GM12892 (cell line): ENCODE data around the gene FNDC11.
"Not testable (repeated sequence)": the region's sequence is repeated elsewhere in the genome, so short reads cannot be mapped to it uniquely, and the experiment has no call there.

ENCODE experiments used
- DNase-seq: peaks from one replicate; pipeline ENCODE4 v3.0.0; 2011; ENCODE audit not compliant: insufficient read length
- FAIRE-seq: peaks from 2 replicates; lab custom pipeline; 2011; peaks lifted over from hg19 to GRCh38; lab: Jason Lieb, UNC
- POLR2A ChIP-seq: IDR thresholded peaks from 2 replicates; pipeline ENCODE4 v1.6.1; 2011; ENCODE audit warnings: low read depth, low read length, control low read depth
- POLR2AphosphoS5 ChIP-seq: IDR thresholded peaks from 2 replicates; pipeline ENCODE4 v1.6.1; 2011; ENCODE audit warnings: low read depth, low read length, control low read depth
- TAF1 ChIP-seq: IDR thresholded peaks from 2 replicates; pipeline ENCODE4 v1.6.1; 2011; ENCODE audit warnings: low read depth, mild to moderate bottlenecking, control low read depth, low read length, borderline replicate concordance

FNDC11 gene

GRCh38 chr20:63567386-63568169 is 13.6 kb downstream of the FNDC11 start:
- peak; percentile 92 for FAIRE-seq
- TF ChIP-seq TAF1 (no peak), POLR2A (peak; percentile 49; the same call in 1 of the 2 replicates)
- peak; percentile 70 for DNase-seq

DNA sequence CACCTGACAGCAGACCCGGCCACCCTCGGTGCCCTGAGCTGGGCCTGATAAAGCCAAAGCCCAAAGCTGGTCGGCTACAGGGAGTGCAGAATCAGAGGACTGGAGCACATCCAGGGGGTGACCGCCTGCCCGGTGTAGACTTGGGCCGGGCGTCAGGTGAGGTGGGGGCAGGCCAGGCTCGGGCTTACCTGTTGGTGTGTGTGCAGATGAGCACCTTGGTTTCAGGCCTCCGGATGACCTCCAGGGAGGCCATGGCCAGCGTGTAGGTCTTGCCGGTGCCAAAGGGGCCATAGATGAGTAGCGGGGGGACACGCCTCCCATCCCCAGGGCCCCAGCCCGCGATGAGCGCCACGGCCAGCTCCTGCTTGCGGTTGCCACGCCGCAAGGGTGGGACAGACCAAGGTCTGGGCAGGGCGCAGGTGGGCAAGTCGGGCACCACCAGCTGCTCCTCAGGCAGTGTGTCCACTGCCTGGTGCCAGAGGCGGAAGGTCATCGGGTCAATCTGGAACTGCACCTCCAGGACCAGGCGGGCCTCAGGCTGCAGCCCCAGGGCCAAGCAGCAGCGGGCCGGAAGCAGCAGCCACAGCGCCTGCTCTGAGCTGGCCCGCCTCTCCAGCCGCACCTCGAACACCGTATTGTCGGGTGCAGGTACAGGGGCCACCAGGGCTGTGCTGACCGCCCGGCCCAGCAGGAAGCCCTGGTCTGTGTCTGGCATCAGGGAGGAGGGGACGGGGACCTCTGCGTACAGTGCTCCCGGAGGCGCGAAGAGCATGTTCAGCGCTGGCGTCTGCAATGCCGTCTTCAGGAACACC is 14.4 kb downstream of the FNDC11 start:
- FAIRE-seq (peak; percentile 36), DNase-seq (no peak)
- TF ChIP-seq POLR2AphosphoS5 (no peak; the same call in 1 of the 2 replicates), POLR2A (peak; percentile 33; the same call in 1 of the 2 replicates)

- peak; percentile 9 for FAIRE-seq
- TF ChIP-seq TAF1: no peak
- TF ChIP-seq POLR2AphosphoS5: no peak
- TF ChIP-seq POLR2A: no peak
- no peak for DNase-seq
Measured at GRCh38 chr20:63568986-63569949, 15.3 kb downstream of the FNDC11 start.

DNA sequence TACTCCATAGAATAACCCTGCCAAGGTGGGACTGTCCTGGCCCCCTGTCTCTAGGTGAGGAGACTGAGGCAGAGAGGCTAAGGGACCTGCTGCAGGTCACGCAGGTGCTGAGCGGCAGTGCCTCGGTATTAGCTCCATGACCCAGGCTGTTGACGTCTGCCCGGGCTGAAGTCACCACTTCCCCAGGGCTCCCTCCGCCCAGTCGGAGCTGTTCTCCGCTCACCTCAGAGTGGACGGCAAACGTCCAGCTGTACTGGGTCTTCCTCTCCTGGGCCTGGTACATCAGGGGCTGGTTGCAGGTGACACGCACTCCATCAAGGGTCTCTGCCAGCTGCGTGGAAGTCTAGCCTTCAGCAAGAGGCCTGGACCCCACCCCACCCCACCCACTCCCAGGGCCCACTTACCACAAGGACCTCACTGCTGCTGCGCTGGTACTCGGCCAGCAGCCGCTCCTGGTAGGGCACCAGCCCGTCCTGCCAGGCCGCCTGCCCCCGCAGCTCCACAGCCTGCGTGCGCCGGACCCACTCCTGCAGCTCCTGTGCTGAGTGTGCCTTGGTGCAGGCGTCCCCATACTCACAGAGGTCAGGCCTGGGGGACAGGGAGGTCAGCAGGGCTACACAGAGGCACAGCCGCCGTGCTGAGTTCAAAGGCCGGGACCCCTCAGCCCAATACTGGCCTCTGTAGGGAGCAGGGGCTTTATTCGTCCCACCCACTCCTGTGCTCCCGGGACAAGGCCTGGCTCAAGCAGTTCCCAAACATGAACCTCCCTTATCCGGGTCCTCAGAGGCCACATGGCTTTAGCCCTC is 16.5 kb downstream of the FNDC11 start:
- DNase-seq (no peak), FAIRE-seq (no peak)
- TF ChIP-seq POLR2A (no peak), POLR2AphosphoS5 (no peak), TAF1 (no peak)

DNA sequence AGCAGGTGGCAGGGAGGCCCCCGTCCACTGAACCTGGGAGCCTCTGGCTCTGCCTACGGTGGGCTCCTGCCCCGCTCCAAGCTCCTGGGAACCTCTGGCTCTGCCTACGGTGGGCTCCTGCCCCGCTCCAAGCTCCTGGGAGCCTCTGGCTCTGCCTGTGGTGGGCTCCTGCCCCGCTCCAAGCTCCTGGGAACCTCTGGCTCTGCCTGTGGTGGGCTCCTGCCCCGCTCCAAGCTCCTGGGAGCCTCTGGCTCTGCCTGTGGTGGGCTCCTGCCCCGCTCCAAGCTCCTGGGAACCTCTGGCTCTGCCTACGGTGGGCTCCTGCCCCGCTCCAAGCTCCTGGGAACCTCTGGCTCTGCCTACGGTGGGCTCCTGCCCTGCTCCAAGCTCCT is 17.1 kb downstream of the FNDC11 start:
- FAIRE-seq: not testable (repeated sequence)

DNA sequence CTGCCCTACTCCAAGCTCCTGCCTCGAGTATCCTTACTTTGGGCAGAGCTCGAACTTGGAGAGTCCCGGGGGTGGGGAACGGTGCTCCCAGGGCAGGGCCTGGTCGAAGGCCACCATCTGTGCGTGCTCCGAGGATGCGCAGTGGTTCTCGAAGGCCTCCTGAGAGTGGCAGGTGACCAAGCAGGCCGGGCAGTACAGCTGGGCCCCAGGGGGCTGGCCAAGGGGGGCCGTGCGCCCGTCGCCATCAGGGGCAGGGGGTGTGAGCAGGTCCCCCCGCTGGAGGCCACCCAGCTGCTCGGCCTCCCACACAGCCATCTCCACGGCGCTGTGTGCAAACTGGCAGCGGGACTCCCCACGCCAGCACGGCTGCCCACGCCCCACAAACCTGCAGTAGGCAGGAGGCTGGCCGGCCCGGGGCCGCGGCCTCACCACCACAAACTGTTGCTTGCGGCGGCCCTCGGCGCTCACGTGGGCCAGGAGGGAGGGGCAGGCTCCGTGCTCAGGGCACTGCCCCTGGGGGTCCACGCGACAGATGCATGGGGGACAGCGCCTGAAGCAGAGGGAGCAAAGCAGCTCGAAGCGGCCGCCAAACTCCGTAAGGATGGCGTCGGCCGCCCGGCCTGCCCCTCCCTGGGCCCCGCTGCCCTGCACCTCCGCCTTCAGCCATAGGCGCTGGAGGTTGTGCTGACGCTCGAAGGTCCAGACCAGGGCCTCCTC is 18.3 kb downstream of the FNDC11 start:
- FAIRE-seq (no peak), DNase-seq (no peak)
- TF ChIP-seq TAF1 (no peak), POLR2A (no peak), POLR2AphosphoS5 (no peak)

More for the DNA sequence above, 17.1 kb downstream of the FNDC11 start:
- not testable (repeated sequence) for DNase-seq

GRCh38 chr20:63572788-63573646 is 19.1 kb downstream of the FNDC11 start:
- DNase-seq (no peak), FAIRE-seq (no peak)
- no peak for TF ChIP-seq TAF1
- no peak for TF ChIP-seq POLR2A
- no peak for TF ChIP-seq POLR2AphosphoS5

DNA sequence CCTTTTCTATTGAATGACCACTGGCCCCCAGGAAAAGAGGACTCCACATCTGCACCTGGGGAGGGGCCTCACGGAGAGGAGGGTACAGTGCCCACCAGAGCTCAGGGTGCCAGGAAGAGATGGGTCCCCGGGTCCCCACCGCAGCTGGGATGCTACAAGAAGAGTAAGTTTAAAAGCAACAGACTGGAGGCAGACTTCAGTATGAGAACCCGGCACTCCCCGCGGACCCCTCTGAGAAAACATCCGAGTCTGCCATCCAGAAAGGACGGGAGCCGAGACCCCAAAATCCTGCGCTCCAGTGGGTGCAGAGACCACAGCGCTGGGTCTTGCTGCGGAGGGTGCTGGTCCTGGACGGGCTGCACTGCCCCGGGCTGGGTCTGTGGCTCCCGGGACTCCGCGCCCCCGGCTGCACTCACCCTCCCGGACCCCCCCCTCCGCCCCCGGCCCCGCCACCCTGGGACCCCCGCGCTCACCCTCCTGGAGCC is 19.7 kb downstream of the FNDC11 start:
- DNase-seq (no peak), FAIRE-seq (no peak)
- TF ChIP-seq TAF1: no peak
- no peak for TF ChIP-seq POLR2A
- no peak for TF ChIP-seq POLR2AphosphoS5

DNA sequence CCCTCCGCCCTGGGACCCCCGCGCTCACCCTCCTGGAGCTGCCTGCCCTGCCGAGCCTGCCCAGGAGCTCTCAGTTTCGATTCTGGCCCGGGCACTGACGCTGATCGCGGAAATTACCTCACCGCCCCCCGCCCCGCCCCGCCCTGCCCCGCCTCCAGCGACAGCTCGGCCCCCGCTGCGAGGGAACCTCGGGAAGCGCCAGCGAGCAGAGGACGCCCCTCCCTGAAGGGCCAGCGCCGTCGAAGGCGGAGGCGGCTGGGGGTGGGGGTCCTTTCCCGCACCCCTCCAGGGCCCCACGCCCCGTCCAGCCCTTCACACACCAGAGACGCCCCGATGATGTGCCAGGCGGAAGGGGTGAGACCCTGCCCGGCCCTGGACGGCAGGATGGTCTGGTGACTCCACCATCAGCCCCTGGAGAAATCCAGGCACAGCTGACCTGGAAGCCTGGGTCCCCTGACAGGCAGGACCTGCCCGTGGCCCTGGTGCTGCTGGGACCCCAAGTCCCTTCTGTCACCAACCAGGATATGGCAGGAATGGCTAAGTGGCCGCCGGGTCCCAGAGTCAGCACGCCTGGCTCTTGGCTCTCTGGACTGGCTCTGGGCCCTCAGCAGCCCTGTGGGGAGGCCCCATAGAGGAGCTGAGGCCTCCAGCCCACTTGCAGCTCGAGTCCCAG is 20.3 kb downstream of the FNDC11 start, which contains the start of gene HELZ2:
Gene HELZ2 (minus strand): TSS at position 84 of the 673 bp plus-strand sequence. CDS start 1,854 bp downstream, outside the sequence.
- DNase-seq (peak; percentile 86), FAIRE-seq (no peak)
- TF ChIP-seq TAF1 (no peak), POLR2A (no peak), POLR2AphosphoS5 (no peak)
